Measurements from ENCODE around the gene NPM1. TPM values are rescaled to one million over a fixed set of nuclear protein-coding genes. Genes with fewer than 3 reads are reported as not detected.
"Not testable (repeated sequence)": the region's sequence is repeated elsewhere in the genome, so short reads cannot be mapped to it uniquely, and the experiment has no call there.

Gene NPM1
- polyA plus RNA-seq, 1 donor = 1,684 TPM

DNA sequence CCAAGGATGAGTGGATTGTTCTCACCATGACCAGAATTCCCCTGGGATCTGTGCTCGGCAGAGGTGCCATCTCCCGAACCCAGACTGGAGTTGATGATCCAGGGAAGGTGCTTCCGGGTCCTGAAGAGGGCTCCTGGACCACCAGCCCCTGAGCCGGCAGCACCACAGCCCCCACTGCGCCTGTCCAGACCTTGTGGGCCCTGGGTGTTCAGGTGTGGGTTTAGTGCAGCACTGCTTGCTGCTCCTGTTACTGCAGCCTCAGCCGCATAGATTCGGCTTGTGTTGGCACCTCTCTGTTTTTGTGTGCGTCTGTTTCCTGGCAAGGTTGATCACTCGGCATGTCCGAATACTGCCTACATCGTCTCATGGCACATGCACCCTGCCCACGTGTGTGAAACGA is 16.3 kb upstream of the NPM1 start:
- DNase-seq = no peak

- no peak for DNase-seq
Observed at GRCh38 chr5:171379961-171380360, 7.7 kb upstream of the NPM1 start.

DNA sequence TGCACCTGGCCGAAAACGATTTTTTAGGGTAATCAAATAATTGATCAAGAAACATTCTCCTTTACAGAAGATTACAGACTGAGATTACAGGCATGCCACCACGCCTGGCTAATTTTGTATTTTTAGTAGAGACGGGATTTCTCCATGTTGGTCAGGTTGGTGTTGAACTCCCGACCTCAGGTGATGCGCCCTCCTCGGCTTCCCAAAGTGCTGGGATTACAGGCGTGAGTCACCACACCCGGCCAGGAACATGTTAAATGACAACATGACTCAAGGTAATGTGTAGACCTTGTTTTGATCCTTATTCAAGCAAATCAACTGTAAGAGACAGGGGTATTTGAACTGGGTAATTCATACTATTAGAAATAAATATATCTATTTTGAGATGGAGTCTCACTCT is 3.2 kb upstream of the NPM1 start:
- DNase-seq = not testable (repeated sequence)

DNA sequence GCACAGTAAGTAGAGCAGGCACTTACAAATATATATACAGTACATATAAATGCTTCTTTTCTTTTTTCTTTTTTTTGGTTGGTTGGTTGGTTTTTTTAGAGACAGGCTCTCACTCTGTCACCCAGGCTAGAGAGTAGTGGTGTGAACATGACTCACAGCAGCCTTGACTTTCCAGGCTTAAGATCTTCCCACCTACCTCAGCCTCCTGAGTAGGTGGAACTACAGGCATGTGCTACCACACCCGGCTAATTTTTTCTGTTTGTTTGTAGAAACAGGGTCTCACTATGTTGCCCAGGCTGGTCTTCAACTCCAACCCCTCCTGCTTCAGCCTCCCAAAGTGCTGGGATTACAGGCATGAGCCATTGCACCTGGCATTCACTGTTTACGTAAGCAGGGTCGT is 2.6 kb upstream of the NPM1 start:
- DNase-seq = not testable (repeated sequence)

- DNase-seq = no peak
Observed at GRCh38 chr5:171386006-171386671, 1.5 kb upstream of the NPM1 start.

DNA sequence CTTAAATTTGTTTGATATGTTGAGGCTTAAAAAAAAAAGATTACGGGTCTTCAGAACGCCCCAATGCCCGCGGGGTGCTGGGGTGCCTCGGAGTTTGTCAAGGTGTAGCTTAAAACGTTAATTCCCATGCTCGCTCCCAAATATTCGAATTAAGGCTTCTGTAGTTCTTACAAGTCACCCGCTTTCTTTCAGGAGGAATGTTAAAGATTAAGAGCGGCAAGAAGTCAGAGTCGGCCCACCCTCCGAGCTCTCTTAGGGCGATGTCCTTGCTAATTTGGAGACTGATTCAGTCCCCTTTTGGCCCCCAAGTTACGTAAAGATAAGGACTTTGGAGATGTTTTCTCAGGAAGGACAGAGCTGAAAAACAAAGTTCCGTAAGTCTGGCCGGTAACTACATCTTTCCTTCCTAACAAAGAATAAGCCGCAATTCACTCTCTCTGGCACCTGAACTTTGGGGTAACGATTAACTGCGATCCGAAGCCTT is 746 bp upstream of the NPM1 start:
- no peak for DNase-seq

- DNase-seq = peak; percentile 72
Observed at GRCh38 chr5:171387970-171388815, 544 bp downstream of the NPM1 start.

- no peak for DNase-seq
Observed at GRCh38 chr5:171388816-171389168, 1.1 kb downstream of the NPM1 start.

- no peak for DNase-seq
Observed at GRCh38 chr5:171390883-171391677, 3.4 kb downstream of the NPM1 start.

DNA sequence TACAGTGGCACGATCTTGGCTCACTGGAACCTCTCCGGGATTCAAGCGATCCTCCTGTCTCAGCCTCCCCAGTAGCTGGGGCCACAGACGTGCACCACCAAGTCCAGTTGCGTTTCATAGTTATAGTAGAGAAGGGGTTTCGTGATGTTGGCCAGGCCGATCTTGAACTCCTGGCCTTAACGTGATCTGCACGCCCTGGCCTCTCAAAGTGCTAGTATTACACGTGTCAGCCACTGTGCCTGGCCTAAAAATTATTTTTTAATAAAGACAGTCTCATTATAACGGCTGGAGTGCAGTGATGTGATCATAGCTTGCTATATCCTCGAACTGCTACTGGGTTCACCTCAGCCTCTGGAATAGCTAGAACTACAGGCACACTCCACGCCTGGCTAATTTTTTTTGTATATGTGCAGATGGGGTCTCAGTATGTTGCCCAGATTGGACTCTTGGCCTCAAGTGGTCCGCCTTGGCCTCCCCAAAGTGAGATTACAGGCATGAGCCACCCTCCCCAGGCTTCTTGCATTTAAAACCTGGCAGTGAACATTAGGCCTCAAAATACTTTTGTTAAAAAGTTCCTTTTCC is 4.4 kb downstream of the NPM1 start:
- DNase-seq = no peak

- DNase-seq = no peak
Observed at GRCh38 chr5:171392585-171393159, 5.0 kb downstream of the NPM1 start.

DNA sequence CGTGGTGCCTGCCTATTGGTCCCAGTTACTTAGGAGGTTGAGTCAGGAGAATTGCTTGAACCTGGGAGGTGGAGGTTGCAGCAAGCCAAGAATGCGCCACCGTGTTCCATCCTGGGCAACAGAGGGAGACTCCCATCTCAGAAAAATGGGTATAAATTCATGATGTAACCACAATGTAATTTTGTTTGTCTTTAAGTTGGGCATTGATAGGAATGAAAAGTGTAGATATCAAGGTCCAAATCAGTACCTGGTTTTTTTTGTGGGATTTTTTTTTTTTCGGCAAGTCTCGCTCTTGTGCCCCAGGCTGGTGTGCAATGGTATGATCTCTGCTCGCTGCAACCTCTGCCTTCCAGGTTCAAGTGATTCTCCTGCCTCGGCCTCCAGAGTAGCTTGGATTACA is 7.4 kb downstream of the NPM1 start:
- no peak for DNase-seq

DNA sequence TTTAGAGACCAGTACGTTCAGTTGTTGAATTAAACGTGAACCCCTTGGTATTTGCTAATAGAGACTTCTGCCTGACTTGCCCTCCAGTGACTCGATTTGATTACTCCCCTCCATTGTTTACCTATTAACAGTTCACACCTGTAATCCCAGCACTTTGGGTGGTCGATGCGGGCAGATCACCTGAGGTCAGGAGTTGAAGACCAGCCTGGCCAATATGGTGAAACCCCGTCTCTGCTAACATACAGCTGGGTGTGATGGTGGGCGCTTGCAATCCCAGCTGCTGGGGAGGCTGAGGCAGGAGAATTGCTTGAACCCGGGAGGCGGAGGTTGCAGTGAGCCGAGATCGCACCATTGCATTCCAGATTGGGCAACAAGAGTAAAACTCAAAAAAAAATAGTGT is 8.9 kb downstream of the NPM1 start:
- not testable (repeated sequence) for DNase-seq

- DNase-seq = no peak
Observed at GRCh38 chr5:171397190-171397589, 9.5 kb downstream of the NPM1 start.

DNA sequence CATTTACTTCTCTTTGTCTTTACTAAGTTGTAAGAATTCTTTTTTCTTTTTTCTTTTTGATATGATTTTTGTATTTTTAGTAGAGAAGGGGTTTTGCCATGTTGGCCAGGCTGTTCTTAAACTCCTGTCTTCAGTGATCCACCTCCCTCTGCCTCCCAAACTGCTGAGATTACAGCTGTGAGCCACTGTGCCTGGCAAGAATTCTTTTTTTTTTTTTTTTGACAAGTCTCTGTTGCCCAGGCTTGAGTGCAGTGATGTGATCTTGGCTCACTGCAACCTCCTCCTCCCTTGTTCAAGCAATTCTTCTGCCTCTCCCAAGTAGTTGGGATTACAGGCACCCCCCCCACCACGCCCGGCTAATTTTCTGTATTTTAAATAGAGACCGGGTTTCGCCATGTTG is 9.9 kb downstream of the NPM1 start:
- DNase-seq = no peak

- not testable (repeated sequence) for DNase-seq
Observed at GRCh38 chr5:171398660-171399059, 11.0 kb downstream of the NPM1 start.

GRCh38 chr5:171400169-171400568 is 12.5 kb downstream of the NPM1 start:
- DNase-seq = no peak

DNA sequence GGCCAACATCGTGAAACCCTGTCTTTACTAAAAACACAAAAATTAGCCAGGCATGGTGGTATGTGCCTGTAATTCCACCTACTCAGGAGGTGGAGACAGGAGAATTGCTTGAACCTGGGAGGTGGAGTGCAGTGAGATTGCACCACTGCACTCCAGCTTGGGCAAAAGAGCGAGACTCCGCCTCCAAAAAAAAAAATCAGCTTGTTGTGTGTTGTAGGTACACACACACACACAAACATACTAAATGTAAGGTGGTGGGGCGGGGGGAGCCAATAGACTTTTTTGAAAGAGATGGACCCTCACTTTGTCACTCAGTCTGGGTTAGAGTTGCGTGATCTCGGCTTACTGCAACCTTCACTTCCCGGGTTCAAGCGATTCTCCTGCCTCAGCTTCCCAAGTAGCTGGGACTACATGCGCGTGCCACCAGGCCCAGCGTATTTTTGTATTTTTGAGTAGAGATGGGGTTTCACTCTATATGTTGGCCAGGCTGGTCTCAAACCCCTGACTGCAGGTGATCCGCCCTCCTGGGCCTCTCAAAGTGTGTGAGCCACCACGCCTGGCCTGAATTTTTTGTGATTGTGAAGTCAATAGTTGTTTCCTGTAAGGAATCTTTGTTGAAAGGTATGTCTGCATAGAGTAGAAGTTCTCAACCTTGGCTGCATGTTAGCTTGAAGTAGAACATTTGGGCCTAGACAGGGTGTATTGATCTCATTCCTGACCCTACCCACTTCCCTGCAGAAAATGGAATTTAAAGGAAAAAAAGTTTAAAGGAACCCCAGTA is 13.7 kb downstream of the NPM1 start:
- DNase-seq = no peak

DNA sequence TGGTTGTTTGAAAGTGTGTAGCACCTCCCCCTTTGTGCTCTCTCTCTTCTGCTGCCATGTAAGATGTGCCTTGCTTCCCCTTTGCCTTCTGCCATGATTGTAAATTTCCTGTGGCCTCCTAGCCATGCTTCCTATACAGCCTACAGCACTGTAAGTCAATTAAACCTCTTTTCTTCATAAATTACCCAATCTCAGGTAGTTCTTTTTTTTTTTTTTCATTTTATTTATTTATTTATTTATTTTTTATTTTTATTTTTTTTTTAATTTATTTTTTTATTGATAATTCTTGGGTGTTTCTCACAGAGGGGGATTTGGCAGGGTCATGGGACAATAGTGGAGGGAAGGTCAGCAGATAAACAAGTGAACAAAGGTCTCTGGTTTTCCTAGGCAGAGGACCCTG is 15.1 kb downstream of the NPM1 start:
- DNase-seq = not testable (repeated sequence)

DNA sequence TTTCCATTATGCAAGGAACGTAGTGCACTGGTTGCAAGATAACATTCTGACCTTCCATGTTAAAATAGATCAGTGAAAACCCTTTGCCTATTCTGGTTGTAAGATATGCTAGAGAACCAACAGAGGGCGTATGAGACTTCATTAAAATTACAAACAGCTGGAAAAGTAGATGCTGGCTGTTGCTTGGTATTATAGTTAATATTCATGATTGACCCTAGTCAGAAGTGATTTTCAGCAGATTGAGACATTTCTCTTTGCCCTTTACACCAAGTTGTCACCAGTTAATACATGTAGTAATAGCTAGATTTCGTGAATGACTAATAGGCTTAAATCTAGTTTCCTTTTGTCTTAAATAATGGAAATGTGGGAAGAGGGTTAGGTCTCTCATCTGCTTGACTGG is 18.0 kb downstream of the NPM1 start:
- no peak for DNase-seq

DNA sequence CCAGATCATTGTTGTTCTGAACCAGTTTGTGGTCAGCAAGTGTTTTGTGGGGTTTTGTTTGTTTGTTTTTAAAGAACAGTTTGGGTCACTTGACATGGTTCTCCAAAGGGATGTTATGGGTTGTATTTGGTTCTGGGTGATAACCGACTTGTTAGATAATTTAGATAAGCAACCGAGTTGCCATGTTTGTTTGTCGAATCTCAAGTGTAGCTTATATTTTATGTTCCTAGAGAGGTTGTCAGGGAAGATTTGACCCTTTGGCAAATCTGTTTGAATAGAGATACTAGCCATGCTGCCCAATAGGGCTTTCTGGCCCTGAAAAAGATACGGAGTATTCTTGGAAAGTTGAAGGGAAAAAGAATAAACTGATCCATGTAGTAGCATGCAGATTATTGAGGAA is 19.6 kb downstream of the NPM1 start:
- no peak for DNase-seq

Data from left kidney (tissue), 2 donors.